GM12875 (cell line): ENCODE measurements around the gene SEC16A.

ENCODE experiments used
- H3K4me3 ChIP-seq: one replicate; pipeline ENCODE4 v1.5.1; 2011; ENCODE audit warnings: low read depth, low read length, control low read depth
- TF ChIP-seq, protein P1 (sequence below): IDR thresholded peaks from 2 replicates; pipeline ENCODE4 v1.5.1; 2011; ENCODE audit warnings: low read depth, mild to moderate bottlenecking, control low read depth, inconsistent platforms, low read length, moderate library complexity, borderline replicate concordance; ENCODE audit not compliant: insufficient read depth

Gene SEC16A

DNA sequence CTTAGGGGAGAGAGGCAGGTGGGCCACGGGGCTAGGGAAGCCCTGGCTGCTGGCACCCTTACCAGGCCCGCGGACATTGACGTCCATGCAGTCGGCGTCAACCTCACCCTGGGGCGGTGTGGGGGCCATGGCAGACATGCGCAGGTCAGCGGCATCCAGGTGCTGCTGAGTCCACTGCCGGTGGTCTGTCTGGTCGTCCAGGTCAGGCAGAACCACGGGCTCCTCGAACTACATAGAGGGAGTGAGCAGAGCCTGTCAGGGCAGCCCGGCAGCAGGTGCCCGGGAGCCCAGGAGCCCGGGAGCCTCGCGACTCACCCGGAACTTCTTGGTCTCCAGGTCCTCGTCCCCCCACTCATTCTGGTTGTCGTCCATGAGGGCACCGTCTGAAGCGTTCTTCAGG, 18.8 kb upstream of the SEC16A start:
- TF ChIP-seq, protein P1, sequence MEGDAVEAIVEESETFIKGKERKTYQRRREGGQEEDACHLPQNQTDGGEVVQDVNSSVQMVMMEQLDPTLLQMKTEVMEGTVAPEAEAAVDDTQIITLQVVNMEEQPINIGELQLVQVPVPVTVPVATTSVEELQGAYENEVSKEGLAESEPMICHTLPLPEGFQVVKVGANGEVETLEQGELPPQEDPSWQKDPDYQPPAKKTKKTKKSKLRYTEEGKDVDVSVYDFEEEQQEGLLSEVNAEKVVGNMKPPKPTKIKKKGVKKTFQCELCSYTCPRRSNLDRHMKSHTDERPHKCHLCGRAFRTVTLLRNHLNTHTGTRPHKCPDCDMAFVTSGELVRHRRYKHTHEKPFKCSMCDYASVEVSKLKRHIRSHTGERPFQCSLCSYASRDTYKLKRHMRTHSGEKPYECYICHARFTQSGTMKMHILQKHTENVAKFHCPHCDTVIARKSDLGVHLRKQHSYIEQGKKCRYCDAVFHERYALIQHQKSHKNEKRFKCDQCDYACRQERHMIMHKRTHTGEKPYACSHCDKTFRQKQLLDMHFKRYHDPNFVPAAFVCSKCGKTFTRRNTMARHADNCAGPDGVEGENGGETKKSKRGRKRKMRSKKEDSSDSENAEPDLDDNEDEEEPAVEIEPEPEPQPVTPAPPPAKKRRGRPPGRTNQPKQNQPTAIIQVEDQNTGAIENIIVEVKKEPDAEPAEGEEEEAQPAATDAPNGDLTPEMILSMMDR, result no peak
- H3K4me3 ChIP-seq, result no peak overlapping the region

DNA sequence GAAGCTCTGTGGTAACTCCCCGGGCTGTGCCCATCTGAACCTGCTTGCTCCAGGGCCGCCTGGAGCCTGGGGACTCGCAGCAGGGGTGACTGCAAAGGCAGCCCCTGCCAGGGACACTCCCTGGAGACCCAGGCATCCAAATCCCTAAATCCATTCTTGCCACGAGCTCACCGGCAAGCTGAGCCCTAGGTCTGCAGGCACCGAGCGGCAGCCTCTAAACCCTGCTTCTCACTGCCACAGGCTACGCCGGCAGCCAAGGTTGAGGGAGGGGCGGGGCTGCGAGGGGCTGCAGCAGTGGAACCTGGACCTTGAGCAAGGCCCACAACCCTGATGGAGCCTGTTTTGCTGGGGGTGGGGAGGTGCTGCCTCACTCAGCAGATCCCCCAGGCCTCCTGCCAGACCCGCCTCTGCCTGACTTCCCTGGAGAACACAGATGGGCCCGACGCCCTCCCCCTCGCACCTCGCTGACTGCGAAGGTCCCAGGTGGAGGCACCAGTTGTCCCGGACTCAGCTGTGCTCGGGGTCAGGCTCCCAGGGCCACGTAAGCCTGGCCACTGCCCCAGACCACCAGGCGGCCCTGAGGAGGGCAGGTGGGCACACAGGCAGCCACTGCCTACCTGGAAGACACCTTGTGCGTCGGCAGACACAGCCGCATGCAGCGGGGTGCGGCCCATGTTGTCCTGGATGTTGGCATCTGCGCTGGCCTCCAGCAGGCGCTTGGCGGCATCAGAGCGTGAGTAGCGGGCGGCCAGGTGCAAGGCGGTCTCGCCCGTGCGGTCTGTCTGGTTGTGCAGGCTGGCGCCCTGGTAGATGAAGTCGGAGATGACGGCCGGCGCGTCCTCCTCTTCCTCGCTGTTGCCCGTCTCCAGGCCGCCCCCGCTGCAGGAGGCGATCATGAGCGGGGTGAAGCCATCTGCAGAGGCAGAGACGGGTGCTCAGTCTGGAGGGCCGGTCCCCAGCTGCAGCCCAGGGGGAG, 17.4 kb upstream of the SEC16A start:
- TF ChIP-seq, protein P1, result no peak
- no peak overlapping the region for H3K4me3 ChIP-seq

DNA sequence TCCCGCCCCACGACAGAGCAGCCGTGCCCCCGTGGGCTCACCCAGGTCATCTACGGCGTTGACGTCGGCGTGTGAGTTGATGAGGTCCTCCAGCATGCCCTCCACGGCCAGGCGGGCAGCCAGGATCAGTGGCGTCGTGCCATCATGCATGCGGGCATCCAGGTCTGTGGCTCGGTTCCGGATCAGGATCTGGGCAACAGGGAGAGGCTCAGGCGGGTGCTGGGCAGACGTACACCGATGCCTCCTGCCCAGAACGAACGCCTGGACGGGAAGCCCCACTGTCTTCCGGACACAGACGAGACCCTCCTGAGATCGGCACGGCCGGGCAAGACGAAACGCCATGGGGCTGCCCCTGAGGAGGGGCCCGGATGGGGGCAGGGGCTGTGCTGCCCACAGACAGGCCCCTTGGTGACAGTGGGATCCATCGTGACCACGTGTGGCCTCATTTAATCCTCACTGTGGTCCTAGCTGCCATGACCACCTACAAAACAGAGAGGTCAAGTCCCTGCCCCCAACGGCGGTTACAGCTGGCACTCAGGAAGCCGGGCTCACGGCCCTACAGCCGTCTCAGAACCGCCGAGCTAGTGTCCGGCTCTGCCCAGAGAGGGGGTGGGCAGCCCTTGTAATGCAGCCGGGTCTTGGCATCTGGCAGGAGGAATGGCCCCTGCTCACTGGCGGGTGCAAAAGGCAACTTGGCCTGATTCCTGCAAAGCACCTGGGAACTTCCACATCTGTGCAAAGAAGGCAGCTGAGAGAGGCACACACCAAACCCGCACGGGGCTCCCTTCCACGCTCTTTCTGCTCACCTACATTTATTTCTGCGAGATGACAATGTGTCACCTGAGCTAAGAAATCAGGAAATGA, 16.5 kb upstream of the SEC16A start:
- TF ChIP-seq, protein P1, result no peak
- no peak overlapping the region for H3K4me3 ChIP-seq

DNA sequence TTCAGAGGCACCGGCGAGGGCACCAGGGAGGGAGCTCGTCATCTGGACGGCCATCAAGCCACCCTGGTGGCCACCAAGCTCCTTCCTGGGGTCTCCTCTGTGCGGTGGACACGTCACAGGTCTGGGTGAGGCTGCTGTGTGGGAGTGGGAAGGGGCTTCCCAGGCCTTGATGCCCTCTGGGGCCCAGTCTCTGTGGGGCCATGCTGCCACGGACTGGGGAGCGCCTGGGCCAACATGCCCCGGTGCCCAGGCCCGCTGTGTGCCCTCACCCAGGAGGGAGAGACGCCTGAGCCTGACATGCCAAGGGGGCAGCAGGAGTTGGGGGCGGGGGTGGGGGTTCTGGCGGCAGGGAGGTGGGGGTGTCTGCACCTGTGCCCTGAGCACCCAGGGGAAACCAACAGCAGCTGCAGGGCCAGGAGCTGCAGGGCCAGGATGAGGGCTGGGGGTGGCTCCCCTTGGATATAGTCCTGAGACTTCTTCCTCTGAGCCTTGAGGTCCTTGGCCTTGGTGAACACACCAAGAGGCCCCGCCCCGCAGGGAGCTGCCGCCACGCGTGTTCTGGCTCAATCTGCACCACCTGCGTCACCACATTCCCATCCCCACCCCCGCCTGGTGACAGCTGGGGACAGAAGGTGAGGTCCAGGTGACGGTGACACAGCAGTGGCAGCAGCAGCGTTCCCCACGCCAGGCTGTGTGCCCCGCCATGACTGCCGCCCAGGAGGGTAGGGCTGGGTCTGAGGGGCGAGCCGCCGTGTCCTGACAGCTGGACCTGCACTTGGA, 15.3 kb upstream of the SEC16A start:
- H3K4me3 ChIP-seq, result no peak overlapping the region
- TF ChIP-seq, protein P1, result no peak

DNA sequence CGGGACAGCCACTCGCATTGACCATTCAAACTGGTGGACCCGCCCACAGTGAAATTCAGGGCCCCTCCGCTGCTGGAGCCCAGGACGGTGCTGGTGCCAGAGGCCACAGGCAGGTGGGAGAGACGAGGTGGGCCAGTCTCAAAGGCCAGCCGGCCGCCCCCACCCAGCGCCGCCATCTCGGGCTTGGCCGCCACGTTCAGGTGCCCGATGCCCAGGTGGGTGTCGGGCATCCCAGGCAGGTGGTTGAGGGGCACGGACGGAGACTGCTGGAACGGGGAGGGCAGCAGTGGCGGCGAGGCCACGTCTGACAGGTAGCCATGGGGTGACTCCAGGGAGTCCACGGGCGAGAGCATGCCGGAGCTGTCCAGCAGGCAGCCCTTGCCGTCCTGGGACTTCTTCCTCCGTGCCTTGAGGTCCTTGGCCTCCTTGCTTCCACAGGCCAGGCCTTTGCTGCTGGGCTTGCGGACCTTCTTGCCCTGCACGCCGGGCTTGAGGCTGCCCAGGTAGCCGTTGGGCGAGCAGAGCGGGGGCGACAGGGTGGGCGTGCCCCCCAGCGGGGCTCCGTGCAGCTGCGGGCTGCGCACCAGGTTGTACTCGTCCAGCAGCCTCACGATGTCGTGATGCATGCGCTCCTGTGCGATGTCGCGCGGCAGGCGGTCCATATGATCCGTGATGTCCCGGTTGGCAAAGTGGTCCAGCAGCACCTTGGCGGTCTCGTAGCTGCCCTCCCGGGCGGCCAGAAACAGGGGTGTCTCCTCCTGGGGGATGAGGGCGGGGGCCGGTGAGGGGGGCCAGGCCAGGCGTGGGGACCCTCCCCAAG, 14.2 kb upstream of the SEC16A start:
- TF ChIP-seq, protein P1, result no peak

DNA sequence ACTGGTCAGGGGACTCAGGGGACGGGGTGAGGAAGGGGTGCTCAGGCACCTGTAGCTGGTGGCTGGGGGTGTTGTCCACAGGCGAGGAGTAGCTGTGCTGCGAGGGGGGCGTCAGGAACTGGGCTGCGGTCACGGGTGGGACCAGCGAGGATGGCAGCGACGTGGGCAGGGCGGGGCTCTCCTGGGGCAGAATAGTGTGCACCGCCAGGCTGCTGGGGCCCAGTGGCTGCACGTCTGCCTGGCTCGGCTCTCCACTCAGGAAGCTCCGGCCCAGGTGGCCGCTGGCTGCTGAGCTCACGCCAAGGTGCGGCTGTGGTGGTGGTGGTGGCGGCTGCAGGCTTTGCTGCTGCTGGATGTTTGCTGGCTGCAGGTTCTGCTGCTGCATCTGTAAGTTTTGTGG, 13.3 kb upstream of the SEC16A start:
- TF ChIP-seq, protein P1, result no peak
- H3K4me3 ChIP-seq, result no peak overlapping the region

More for the DNA sequence above, 14.2 kb upstream of the SEC16A start:
- no peak overlapping the region for H3K4me3 ChIP-seq
